Stomach (tissue), 4 donors: ENCODE results near the gene RALGAPA2.

Experiments used
- CTCF ChIP-seq, 7 experiments: fragments of 450-650 bp in 4 of 7; fragments of 200-600 bp in 3 of 7; sonication (generic) in 3 of 7; IDR thresholded peaks; one replicate each; pipeline ENCODE4 v1.5.1; 2016 to 2019; ENCODE audit warnings: antibody characterized with exemption in 7 of 7, control low read depth in 2 of 7, mild to moderate bottlenecking in 1 of 7
- EP300 ChIP-seq: sonication (generic); formaldehyde crosslinking; IDR thresholded peaks from one replicate; pipeline ENCODE4 v1.6.1; 2017; ENCODE audit warnings: antibody characterized with exemption
- POLR2A ChIP-seq, 4 donors: fragments of 450-650 bp; IDR thresholded peaks; one replicate each; pipeline ENCODE4 v1.6.1; 2016; ENCODE audit warnings: antibody characterized with exemption in 4 of 4, control low read depth in 2 of 4, mild to moderate bottlenecking in 1 of 4, moderate library complexity in 1 of 4
- POLR2AphosphoS5 ChIP-seq, 3 donors: sonication (generic); formaldehyde crosslinking; IDR thresholded peaks; one replicate each; pipeline ENCODE4 v1.6.1; 2016; ENCODE audit warnings: antibody characterized with exemption in 3 of 3

- TF ChIP-seq EP300, result no peak
- TF ChIP-seq CTCF (IDR thresholded peaks at IDR 0.05), result no peak
- TF ChIP-seq POLR2A (IDR thresholded peaks at IDR 0.05), result no peak
- TF ChIP-seq POLR2AphosphoS5 (IDR thresholded peaks at IDR 0.05), result no peak
These were observed 222.6 kb downstream of the RALGAPA2 start for GRCh38 chr20:20489648-20490341.
